KG1 (cell line): ENCODE data around the gene RNASEH2A.

ENCODE experiments used
- DNase-seq: peaks from one replicate; lab custom pipeline; 2025; lab: John Stamatoyannopoulos, UW

RNASEH2A gene

GRCh38 chr19:12782424-12783290 lies 23.7 kb upstream of the RNASEH2A start:
- DNase-seq: peak; percentile 63

DNA sequence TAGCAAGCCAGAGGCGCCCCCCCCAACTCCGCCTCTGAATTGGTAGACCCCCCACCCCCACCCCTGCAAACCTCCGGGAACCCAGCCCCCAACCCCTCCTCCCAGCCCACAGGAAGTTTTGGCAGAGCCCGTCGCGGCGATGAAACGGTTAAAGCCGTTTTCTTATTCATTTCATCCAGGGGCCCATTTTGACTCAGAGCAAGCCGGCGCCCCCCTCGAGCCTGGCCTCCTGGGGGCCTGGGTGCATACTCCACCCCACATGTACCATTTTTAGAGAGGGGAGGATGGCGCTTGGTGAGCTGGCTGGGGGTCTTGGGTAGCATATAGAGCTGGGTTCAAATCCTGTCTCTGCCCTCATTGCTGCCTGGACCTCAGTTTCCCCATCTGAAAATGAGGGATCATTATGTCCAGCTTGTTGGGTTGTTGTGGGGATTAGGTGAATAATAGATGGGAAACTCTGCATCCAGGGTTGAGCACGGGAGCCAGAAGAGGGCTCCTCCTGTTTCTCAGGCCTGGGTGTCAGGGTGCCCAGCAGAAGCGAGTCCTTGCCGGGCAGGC lies 23.0 kb upstream of the RNASEH2A start:
- DNase-seq: no peak

DNA sequence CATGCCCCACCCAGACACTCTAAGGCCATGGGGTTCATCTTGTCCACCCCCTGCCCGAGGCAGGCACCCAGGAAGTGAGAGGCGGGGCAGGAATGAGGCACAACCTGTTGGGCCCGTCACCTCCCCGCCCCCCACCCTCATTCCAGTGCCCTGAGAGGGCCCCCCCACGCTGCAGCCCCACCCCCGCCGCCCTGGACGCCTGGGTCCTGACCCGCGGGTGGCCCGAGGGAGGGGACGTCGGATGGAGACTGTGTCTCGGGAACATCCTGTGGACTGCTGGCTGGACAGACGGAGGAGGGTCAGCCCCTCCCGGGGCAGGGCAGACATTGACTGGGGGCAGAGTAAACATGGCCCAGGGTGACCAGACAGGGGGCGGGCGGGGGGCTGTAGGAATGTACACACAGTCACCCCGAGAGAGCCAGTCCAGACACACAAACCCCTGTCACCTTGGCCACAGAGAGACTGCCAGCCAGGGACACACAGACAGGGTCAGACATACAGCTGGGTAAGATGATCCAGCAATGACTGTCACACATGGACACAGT lies 22.5 kb upstream of the RNASEH2A start:
- no peak for DNase-seq

DNA sequence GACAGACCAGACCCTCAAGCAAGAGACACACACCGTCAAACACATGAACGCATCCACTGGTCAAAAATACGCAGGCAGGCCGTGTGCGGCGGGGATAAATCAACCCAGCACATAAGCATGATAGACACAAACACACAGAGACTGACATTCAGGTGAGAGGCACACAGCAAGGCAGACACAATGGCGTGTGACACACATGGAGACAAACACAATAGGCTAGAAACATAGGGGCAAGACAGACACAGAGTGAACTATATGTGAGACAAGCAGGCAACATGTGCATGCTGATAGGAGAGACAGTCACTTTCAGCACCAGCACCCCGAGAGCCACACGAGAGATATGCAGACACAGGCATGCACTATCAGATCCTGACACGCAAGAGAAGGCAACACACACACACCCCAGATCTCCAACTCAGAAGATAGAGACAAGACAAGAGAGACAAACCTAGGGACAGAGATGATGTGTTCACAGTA lies 22.0 kb upstream of the RNASEH2A start:
- no peak for DNase-seq

DNA sequence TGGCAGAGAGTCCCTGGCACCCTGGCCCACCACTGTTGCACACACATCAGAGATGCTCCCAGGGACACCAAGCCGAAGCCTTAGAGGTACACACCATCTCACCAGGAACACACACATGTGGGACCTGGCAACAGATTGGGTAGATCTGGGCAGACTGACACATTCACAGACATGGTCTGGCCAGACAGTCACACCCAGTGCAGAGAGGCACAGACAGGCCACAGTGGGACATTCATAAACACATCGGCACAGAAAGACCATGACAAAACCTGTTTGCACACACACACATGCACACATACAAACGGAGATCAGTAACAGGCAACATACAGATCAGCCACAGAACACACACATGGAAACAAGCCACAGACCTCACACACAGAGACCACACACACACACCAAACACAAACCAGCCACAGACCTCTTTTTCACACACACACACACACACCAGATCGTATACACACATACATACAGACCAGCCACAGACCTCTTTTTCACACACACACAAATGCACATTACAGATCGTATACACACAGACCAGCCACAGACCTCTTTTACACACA lies 21.4 kb upstream of the RNASEH2A start:
- DNase-seq: no peak

DNA sequence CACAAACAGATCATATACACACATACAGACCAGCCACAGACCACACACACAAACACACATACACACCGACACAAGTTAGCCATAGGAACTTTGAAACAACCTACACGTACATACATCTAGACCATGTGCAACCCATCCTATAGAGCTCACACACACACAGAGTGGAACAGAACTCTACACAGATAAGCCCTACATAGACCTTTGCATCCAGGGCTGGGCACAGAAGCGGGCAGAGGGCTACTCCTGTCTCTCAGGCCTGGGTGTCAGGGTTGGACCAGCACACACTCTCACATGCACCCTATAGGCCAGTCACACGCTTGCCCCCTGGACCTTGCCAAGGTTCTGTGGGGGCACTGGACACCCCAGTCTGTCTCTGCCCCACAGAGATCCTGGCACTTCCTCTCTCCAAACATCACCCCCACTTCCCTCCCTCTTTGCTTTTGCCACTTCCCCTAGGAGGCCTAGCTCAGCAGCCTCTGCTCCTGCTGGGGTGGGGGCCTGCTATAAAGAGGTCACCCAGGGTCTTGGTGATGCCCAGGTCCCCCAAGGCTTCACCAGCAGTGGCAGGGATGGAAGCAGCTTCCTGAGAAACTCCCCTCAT lies 20.9 kb upstream of the RNASEH2A start:
- peak; percentile 48 for DNase-seq

GRCh38 chr19:12786141-12786870 lies 20.1 kb upstream of the RNASEH2A start:
- peak; percentile 43 for DNase-seq

DNA sequence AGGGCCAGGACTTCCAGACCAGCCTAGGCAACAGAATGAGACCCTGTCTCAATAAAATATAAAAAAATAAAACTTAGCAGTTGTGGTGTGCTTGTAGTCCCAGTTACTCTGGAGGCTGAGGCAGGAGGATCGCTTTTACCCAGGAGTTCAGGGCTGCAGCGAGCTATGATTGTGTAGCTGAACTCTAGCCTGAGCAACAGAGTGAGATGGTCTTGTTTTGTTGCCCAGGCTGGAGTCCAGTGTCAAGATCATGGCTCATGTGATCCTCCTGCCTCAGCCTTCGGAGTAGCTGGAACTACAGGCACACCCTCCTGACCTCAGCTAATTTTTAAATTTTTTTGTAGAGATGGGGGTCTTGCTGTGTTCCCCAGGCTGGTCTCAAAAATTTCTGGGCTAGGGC lies 19.4 kb upstream of the RNASEH2A start:
- DNase-seq: no peak

DNA sequence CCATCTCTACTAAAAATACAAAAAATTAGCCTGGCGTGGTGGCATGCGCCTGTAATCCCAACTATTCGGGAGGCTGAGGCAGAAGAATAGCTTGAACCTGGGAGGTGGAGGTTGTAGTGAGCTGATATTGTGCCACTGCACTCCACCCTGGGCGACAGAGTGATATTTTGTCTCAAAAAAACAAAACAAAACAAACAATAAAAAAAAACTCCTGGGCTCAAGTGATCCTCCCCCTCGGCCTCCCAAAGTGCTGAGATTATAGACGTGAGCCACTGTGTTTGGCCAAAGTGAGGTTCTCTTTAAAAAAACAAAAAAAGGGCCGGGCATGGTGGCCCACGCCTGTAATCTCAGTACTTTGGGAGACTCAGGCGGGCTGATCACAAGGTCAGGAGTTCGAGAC lies 18.9 kb upstream of the RNASEH2A start:
- DNase-seq: no peak

GRCh38 chr19:12788042-12788681 lies 18.2 kb upstream of the RNASEH2A start:
- no peak for DNase-seq

GRCh38 chr19:12788682-12789097 lies 17.7 kb upstream of the RNASEH2A start:
- DNase-seq: peak; percentile 45

GRCh38 chr19:12789098-12789903 lies 17.1 kb upstream of the RNASEH2A start:
- no peak for DNase-seq

DNA sequence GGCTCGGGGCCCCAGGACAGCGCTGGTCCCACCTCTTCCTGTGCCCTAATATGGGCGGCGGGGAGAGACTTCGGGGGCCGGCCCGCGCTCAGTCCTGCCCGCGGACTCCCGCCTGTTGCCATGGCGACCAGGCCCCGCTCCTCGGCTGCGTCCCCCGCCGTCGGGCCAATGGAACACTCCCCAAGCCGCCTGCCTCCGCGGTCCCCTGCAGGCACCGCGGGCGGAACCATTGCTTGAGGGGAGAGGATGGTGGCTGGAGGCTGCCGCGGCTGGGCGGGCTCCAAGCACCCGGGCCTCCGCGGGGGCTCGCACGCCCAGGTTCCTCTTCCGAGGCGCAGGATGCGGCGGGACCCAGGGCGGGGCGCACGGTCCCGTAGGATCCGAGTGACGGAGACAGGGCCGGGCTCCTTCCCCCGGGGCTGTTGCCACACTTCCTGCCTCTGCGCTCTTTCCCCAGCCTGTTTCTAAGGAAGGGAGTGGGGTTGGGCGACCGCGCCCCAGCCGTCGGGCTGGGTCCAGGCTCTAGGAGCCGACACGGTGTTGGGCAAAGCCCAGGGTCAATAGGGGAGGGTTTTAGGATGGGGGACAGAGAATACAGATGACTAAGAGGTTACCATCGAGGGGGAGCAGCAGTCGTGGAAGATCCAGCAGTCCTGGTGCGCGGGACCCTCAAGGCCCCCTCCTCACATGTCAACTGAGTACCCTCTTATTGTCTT lies 16.3 kb upstream of the RNASEH2A start:
- DNase-seq: peak; percentile 90

GRCh38 chr19:12790628-12791344 lies 15.6 kb upstream of the RNASEH2A start:
- no peak for DNase-seq

- peak; percentile 78 for DNase-seq
Measured at GRCh38 chr19:12791345-12792050, 14.9 kb upstream of the RNASEH2A start, which contains the start of gene JUNB. Gene JUNB, plus strand, starts transcription at chr19:12791486. Its CDS starts 286 bp downstream, at chr19:12791772.

- peak; percentile 32 for DNase-seq
Measured at GRCh38 chr19:12792051-12792852, 14.1 kb upstream of the RNASEH2A start.

DNA sequence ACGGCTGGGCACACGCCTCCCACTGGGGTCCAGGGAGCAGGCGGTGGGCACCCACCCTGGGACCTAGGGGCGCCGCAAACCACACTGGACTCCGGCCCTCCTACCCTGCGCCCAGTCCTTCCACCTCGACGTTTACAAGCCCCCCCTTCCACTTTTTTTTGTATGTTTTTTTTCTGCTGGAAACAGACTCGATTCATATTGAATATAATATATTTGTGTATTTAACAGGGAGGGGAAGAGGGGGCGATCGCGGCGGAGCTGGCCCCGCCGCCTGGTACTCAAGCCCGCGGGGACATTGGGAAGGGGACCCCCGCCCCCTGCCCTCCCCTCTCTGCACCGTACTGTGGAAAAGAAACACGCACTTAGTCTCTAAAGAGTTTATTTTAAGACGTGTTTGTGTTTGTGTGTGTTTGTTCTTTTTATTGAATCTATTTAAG lies 13.5 kb upstream of the RNASEH2A start:
- no peak for DNase-seq
